HG03457 (cell line): ENCODE measurements around the gene PPP1R13B.
A peak's percentile ranks its signal among the peaks of the same experiment; 100 is the strongest.
"Not testable (repeated sequence)": the region's sequence is repeated elsewhere in the genome, so short reads cannot be mapped to it uniquely, and the experiment has no call there.

Experiments
- ATAC-seq: cut with Tn5 transposase; IDR thresholded peaks from one replicate; pipeline ENCODE4 v1.9.1; 2021; ENCODE audit warnings: moderate number of reproducible peaks; ENCODE audit not compliant: unreplicated experiment

Gene PPP1R13B

GRCh38 chr14:103847451-103848174 lies at the start of gene PPP1R13B:
PPP1R13B (minus strand) TSS chr14:103847575; CDS start chr14:103847307, 268 bp downstream.
- ATAC-seq: peak; percentile 62

GRCh38 chr14:103896578-103896977 lies 49.2 kb upstream of the PPP1R13B start:
- ATAC-seq: no peak

GRCh38 chr14:103894723-103895059 lies 47.3 kb upstream of the PPP1R13B start:
- ATAC-seq: no peak

GRCh38 chr14:103894034-103894722 lies 46.8 kb upstream of the PPP1R13B start:
- ATAC-seq: no peak

GRCh38 chr14:103892247-103892646 lies 44.9 kb upstream of the PPP1R13B start:
- ATAC-seq: no peak

GRCh38 chr14:103891667-103892215 lies 44.4 kb upstream of the PPP1R13B start:
- no peak for ATAC-seq

GRCh38 chr14:103890821-103891666 lies 43.7 kb upstream of the PPP1R13B start:
- ATAC-seq: no peak

GRCh38 chr14:103890052-103890371 lies 42.6 kb upstream of the PPP1R13B start:
- ATAC-seq: no peak

GRCh38 chr14:103889313-103890051 lies 42.1 kb upstream of the PPP1R13B start:
- no peak for ATAC-seq

GRCh38 chr14:103889002-103889312 lies 41.6 kb upstream of the PPP1R13B start:
- ATAC-seq: not testable (repeated sequence)

- no peak for ATAC-seq
Observed at GRCh38 chr14:103887557-103888115, 40.3 kb upstream of the PPP1R13B start.

GRCh38 chr14:103887170-103887501 lies 39.8 kb upstream of the PPP1R13B start:
- no peak for ATAC-seq

GRCh38 chr14:103886304-103887169 lies 39.2 kb upstream of the PPP1R13B start:
- ATAC-seq: no peak

- ATAC-seq: no peak
Observed at GRCh38 chr14:103885509-103885932, 38.1 kb upstream of the PPP1R13B start.

GRCh38 chr14:103884854-103885253 lies 37.5 kb upstream of the PPP1R13B start:
- no peak for ATAC-seq

GRCh38 chr14:103883263-103883523 lies 35.8 kb upstream of the PPP1R13B start:
- ATAC-seq: no peak

- ATAC-seq: no peak
Observed at GRCh38 chr14:103882503-103883262, 35.3 kb upstream of the PPP1R13B start.

GRCh38 chr14:103881268-103882201 lies 34.2 kb upstream of the PPP1R13B start:
- ATAC-seq: no peak
